Heart left ventricle (tissue), 16 donors: ENCODE data around the gene MCHR1. TPM values are rescaled to one million over a fixed set of nuclear protein-coding genes. Genes with fewer than 3 reads are reported as not detected.

Experiments
- ATAC-seq, 4 donors: fragments of 200-7000 bp; cut with Tn5 transposase; one replicate each; pipeline ENCODE4 v1.9.1; 2020 to 2022; ENCODE audit warnings: moderate library complexity in 4 of 4, mild to moderate bottlenecking in 3 of 4, moderate number of reproducible peaks in 1 of 4
- DNase-seq, 5 donors: peaks; one replicate each; pipeline ENCODE4 v3.0.0-alpha.2; 2020
- H3K27ac ChIP-seq, 12 donors: fragments of 200-600 bp; sonication (generic) in 4 of 12; one replicate each; pipeline versions ENCODE4 v1.5.0 to v1.8.0; 2016 to 2022; ENCODE audit warnings: mild to moderate bottlenecking in 2 of 12
- H3K27me3 ChIP-seq, 9 donors: fragments of 200-600 bp; sonication (generic) in 2 of 9; one replicate each; pipeline versions ENCODE4 v1.5.1 to v1.8.0; 2016 to 2022; ENCODE audit warnings: mild to moderate bottlenecking in 3 of 9
- H3K36me3 ChIP-seq, 9 donors: fragments of 200-600 bp; sonication (generic) in 2 of 9; one replicate each; pipeline versions ENCODE4 v1.5.0 to v1.8.0; 2018 to 2022; ENCODE audit warnings: mild to moderate bottlenecking in 2 of 9
- H3K4me1 ChIP-seq, 12 donors: fragments of 200-600 bp; sonication (generic) in 4 of 12; one replicate each; pipeline versions ENCODE4 v1.5.0 to v1.8.0; 2016 to 2022; ENCODE audit warnings: mild to moderate bottlenecking in 3 of 12
- H3K4me3 ChIP-seq, 12 donors: fragments of 200-600 bp; sonication (generic) in 4 of 12; one replicate each; pipeline versions ENCODE4 v1.5.0 to v1.8.0; 2017 to 2022; ENCODE audit warnings: mild to moderate bottlenecking in 9 of 12, moderate library complexity in 4 of 12
- H3K9me3 ChIP-seq, 12 donors: fragments of 200-600 bp; sonication (generic) in 4 of 12; one replicate each; pipeline versions ENCODE4 v1.5.0 to v1.8.0; 2016 to 2022; ENCODE audit warnings: mild to moderate bottlenecking in 1 of 12
- POLR2A ChIP-seq, 2 donors: fragments of 450-650 bp; IDR thresholded peaks; one replicate each; pipeline ENCODE4 v1.6.1; 2017; ENCODE audit warnings: antibody characterized with exemption in 2 of 2, mild to moderate bottlenecking in 2 of 2, moderate library complexity in 2 of 2
- WGBS, 4 donors: extraction: QIAGEN DNeasy Blood & Tissue Kit in 2 of 4; methylation state at CpG; one replicate each; pipeline versions ENCODE4 v1.1.5 to v1.1.7; 2013 to 2018; 5-methylcytosine and 5-hydroxymethylcytosine counted together
- intact Hi-C, 10 donors: fragments of 100-400 bp; cut with DNase I; formaldehyde crosslinking; loops; one replicate each; pipeline versions ENCODE4 v1.11.1 to v1.14.2; 2022
- polyA plus RNA-seq, 2 donors: library from polyadenylated mRNA; stranded (reverse); fragments of 200-250 nt; gene quantifications; one replicate each; pipeline ENCODE4 v1.2.3, GENCODE V29; 2013
- total RNA-seq, 9 donors: library from RNA; depleted of rRNA in 2 of 9; stranded (reverse); fragments of >200 nt in 2 of 9; fragmentation: NEBNext Ultra II Directional in 3 of 9; extraction: Animal tissue kit (Norgen Biotek cat#: 25700) in 3 of 9; gene quantifications; one replicate each; pipeline versions ENCODE4 v1.1.0 to v1.2.4, GENCODE V29; 2016 to 2023
- TF ChIP-seq, protein P1 (sequence below), 12 donors: fragments of 200-600 bp; sonication (generic) in 4 of 12; IDR thresholded peaks; one replicate each; pipeline versions ENCODE4 v1.5.0 to v1.8.0; 2018 to 2022; ENCODE audit warnings: antibody characterized with exemption in 12 of 12, mild to moderate bottlenecking in 5 of 12
- donor health status: ischemic (EF 13 %, LVEDD 7.1; RV severe dilation, severe dysfunction).
- donor health status: healthy with polysubstance abuse.
- donor health status: DM: no; HTN: yes; CAD: no.
- donor health status: DM: no; HTN: no; CAD: no.
- donor health status: ischemic (EF 25% LVEDD 6.9; RV normal size, moderate dysfunction).
- donor health status: ischemic (EF 25% LVEDD 5.7; RV mildly dilated, moderate dysfunction).
- donor health status: healthy.
- donor health status: DM: yes; HTN: yes; CAD: no.
- donor health status: ischemic (EF 35%, LVEDD 5.7; RV mildly dilated, moderate dysfunction).
- donor health status: nonischemic (EF 11% LVEDD 7.7; RV severe dilation, severe dysfunction).
- donor health status: DM: yes; HTN: yes; CAD: no.
- donor health status: PGD.
- donor health status: ischemic (EF 29% LVEDD 5.4; RV normal size, mild dysfunction).
- donor health status: nonischemic (EF 23%, LVEDD 6.1; RV moderate dilation, normal function).

Gene MCHR1
- total and polyA plus RNA-seq, 11 donors = 0.09 to 0.96 (median 0.35) TPM; not detected in 4

DNA sequence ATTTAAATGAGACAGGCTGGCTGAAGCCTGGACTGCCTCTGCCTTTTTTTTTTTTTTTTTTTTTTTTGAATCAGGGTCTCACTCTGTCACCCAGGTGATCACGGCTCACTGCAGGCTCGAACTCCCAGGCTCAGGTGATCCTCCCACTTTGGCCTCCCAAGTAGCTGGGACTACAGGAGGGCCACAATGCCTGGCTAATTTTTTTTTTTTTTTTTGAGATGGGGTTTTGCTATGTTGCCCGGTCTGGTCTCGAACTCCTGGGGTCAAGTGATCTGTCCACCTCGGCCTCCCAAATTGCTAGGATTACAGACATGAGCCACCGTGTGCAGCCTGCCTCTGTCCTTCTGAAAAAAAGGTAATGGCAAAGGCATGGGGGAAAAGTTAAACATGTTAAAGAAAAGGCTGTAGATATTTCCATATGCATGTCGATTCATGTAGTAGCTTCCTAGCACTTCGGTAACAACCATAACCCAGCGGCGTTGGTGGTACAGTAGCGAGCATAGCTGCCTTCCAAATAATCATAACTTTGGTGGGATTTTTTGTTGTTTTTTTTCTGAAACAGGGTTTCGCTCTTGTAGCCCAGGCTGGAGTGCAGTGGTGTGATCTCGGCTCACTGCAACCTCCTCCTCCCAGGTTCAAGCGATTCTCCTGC, 48.8 kb downstream of the MCHR1 start:
- H3K27me3 ChIP-seq = no peaks in the 10 kb centered on the region
- no peaks in the 10 kb centered on the region for H3K9me3 ChIP-seq
- H3K4me1 ChIP-seq = peaks cover 0 to 12% (median 0%) of the 10 kb centered on the region in 12 donors
- DNase-seq = no peak
- no peak for ATAC-seq
- no peak for TF ChIP-seq POLR2A (IDR thresholded peaks at IDR 0.05)
- TF ChIP-seq, protein P1, sequence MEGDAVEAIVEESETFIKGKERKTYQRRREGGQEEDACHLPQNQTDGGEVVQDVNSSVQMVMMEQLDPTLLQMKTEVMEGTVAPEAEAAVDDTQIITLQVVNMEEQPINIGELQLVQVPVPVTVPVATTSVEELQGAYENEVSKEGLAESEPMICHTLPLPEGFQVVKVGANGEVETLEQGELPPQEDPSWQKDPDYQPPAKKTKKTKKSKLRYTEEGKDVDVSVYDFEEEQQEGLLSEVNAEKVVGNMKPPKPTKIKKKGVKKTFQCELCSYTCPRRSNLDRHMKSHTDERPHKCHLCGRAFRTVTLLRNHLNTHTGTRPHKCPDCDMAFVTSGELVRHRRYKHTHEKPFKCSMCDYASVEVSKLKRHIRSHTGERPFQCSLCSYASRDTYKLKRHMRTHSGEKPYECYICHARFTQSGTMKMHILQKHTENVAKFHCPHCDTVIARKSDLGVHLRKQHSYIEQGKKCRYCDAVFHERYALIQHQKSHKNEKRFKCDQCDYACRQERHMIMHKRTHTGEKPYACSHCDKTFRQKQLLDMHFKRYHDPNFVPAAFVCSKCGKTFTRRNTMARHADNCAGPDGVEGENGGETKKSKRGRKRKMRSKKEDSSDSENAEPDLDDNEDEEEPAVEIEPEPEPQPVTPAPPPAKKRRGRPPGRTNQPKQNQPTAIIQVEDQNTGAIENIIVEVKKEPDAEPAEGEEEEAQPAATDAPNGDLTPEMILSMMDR (IDR thresholded peaks at IDR 0.05) = no peak
- WGBS, 4 donors = 92 to 95% (median 94%) methylated on average over 14 of the region's 14 CpGs
- H3K4me3 ChIP-seq = no peak overlapping the region
- peak overlapping the region in 1 of 12 donors; percentile 42 for H3K27ac ChIP-seq
- H3K36me3 ChIP-seq = no peaks in the 10 kb centered on the region
- intact Hi-C loops = no loop called here

DNA sequence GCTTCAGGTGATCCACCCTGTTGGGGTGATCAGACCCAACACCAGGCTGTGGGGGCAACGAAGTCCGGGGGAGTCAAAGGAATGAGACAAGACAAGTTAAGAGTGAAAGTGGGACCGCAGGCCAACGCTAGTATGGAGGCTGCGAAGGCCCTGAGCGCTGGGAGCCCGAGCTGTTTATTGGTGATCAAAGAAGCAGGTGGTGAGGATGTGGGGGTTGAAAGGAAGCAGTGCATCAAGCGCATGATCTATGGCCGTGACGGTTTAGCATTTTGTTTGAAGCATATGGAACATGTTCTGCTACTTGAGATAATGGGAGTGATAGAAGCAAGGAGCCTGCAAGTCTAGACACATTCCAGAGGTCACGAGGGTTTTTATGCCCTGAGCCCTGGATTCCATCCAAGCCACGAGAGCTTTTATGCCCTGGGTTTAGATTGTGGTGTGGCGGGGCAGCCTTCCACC, 49.5 kb downstream of the MCHR1 start:
- no peaks in the 10 kb centered on the region for H3K9me3 ChIP-seq
- TF ChIP-seq, protein P1 (IDR thresholded peaks at IDR 0.05) = no peak
- TF ChIP-seq POLR2A (IDR thresholded peaks at IDR 0.05) = no peak
- H3K4me1 ChIP-seq = peaks cover 0 to 13% (median 0%) of the 10 kb centered on the region in 12 donors
- no peak overlapping the region for H3K4me3 ChIP-seq
- DNase-seq (no peak), ATAC-seq (no peak)
- H3K27me3 ChIP-seq = no peaks in the 10 kb centered on the region
- H3K27ac ChIP-seq = peak overlapping the region in 1 of 12 donors; percentile 42
- intact Hi-C loops = no loop called here
- 47 to 56% (median 53%) methylated on average over 13 of the region's 13 CpGs for WGBS, 4 donors
- no peaks in the 10 kb centered on the region for H3K36me3 ChIP-seq

DNA sequence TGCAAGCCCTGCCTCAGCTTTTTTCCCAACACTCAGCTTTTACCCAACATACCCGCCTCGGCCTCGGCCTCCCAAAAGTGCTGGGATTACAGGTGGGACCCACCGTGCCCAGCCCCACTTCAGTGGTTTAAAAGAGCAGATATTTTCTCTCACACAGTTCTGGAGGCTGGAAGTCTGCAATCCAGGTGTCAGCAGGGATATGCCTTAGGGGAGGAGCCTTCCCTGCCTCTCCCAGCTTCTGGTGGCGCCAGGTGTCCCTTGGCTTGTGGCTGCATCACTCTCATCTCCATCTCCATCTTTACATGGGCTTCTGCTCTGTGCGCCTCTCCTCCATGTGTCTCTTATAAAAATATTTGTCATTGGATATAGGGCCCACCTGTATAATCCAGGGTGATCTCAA, 50.0 kb downstream of the MCHR1 start:
- DNase-seq = no peak
- intact Hi-C loops = no loop called here
- no peak for ATAC-seq
- no peaks in the 10 kb centered on the region for H3K36me3 ChIP-seq
- peaks cover 0 to 13% (median 0%) of the 10 kb centered on the region in 12 donors for H3K4me1 ChIP-seq
- no peaks in the 10 kb centered on the region for H3K27me3 ChIP-seq
- no peaks in the 10 kb centered on the region for H3K9me3 ChIP-seq
- no peak overlapping the region for H3K27ac ChIP-seq
- 81 to 100% (median 96%) methylated on average over 6 of the region's 6 CpGs for WGBS, 4 donors
- no peak overlapping the region for H3K4me3 ChIP-seq
- no peak for TF ChIP-seq POLR2A (IDR thresholded peaks at IDR 0.05)
- TF ChIP-seq, protein P1 (IDR thresholded peaks at IDR 0.05) = no peak

Other genes with a start within 250 kb of the MCHR1 start
- 10 to 100 TPM; 14.0 to 52.6 (median 28.4) TPM for gene MRTFA, start 42.8 kb upstream of the MCHR1 start, total RNA-seq
- gene MRTFA, start 42.8 kb upstream of the MCHR1 start, polyA plus RNA-seq = 10 to 100 TPM; 16.0 to 26.9 TPM
- gene SLC25A17, start 139.9 kb downstream of the MCHR1 start, total RNA-seq = 1 to 10 TPM; 2.3 to 7.6 (median 4.0) TPM
- gene SLC25A17, start 139.9 kb downstream of the MCHR1 start, polyA plus RNA-seq = 1 to 10 TPM; 3.0 to 9.6 TPM
- 100 to 1,000 TPM; 108 to 231 (median 205) TPM for gene ST13, start 177.2 kb downstream of the MCHR1 start, total RNA-seq
- 100 to 1,000 TPM in 1 of 2 donors, 10 to 100 TPM in 1; 40.0 to 155 TPM for gene ST13, start 177.2 kb downstream of the MCHR1 start, polyA plus RNA-seq
- 10 to 100 TPM; 14.8 to 37.9 (median 23.0) TPM for gene XPNPEP3, start 177.7 kb downstream of the MCHR1 start, total RNA-seq
- gene XPNPEP3, start 177.7 kb downstream of the MCHR1 start, polyA plus RNA-seq = 1 to 10 TPM; 5.1 to 6.8 TPM
- gene DNAJB7, start 182.6 kb downstream of the MCHR1 start, total RNA-seq = not detected
- gene DNAJB7, start 182.6 kb downstream of the MCHR1 start, polyA plus RNA-seq = not detected